ENCODE measurements around the gene TUBGCP3. TPM values are rescaled to one million over a fixed set of nuclear protein-coding genes. Genes with fewer than 3 reads are reported as not detected.
A peak's percentile ranks its signal among the peaks of the same experiment; 100 is the strongest.

TUBGCP3 gene
- total and polyA plus RNA-seq, 2 donors, result 16.3 TPM

DNA sequence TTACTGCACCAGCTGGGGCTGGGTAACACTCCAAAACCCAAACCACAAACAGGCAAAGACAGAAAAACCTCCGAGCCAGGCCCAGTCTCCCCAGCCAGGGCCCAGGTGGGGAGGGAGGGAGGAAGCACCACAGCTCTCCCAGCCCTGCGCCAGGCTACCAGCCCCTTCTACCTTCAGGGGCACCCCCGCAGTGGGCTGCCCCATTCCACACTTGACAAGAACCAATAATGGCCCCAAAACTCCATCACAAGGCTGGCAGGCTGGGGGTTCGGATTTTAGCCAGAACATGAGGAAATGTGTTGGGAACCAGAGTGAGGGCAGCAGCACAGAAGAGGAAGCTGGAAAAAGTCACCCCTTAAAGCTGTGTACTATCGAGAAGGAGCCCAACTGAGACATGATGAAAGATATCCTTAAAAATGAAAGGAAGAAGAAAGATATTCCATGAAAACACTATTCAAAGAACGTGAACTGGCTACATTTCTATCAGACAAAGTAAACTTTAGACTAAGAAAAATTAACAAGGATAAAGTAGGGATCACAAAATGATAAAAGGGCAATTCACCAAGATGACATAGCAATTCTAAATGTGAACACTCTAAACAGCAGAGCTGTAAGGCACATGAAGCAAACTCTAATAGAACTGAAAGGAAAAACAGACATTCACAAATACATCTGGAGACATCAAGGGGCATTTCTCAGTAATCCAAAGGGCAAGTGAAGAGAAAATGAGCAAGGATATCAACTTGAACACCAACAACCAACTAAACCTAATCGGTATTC lies 12.9 kb downstream of the TUBGCP3 start:
- no peaks in the 10 kb centered on the region for H3K27me3 ChIP-seq (ENCODE audit: control insufficient read depth in 2 of 2, insufficient read depth in 1 of 2, low read length in 1 of 2)
- peak overlapping the region; percentile 65 to 69 for H3K27ac ChIP-seq (ENCODE audit: low read depth in 1 of 2, low read length in 1 of 2)
- H3K4me3 ChIP-seq (ENCODE audit: low read length in 2 of 2), result no peak overlapping the region
- DNase-seq (ENCODE audit: low read depth in 6 of 9, low spot score in 9 of 9), result peak in 3 of 9 donors; percentile 18 to 55 (median 26)
- 28% methylated on average over 7 of the region's 7 CpGs for WGBS
- H3K4me1 ChIP-seq (ENCODE audit: control insufficient read depth in 2 of 2, insufficient read depth in 2 of 2, low read length in 2 of 2), result peaks cover 13 to 17% of the 10 kb centered on the region in 2 donors
- H3K36me3 ChIP-seq (ENCODE audit: control insufficient read depth in 2 of 2, insufficient read depth in 2 of 2, low read length in 1 of 2), result no peaks in the 10 kb centered on the region
- H3K9me3 ChIP-seq (ENCODE audit: control insufficient read depth in 2 of 2, insufficient read depth in 1 of 2, low read length in 1 of 2), result no peaks in the 10 kb centered on the region

DNA sequence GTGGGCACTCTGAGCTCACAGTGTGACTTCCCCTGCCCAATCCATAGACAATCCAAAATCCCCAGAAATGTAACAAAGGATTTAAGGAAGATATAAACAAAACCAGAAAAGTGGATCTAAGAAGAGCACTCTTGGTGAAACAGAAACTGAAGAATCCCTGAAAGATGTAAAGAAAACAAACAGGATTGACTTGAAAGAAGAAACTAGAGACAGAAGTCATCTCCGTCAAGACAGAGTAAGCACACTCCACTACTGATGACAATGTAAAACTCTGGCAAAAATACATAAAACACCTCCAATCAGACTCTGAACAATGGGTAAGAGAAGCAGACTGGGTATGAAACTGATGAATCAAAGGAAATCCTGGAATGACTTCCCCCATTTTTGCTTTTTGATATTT lies 13.5 kb downstream of the TUBGCP3 start:
- peak overlapping the region; percentile 65 to 69 for H3K27ac ChIP-seq (ENCODE audit: low read depth in 1 of 2, low read length in 1 of 2)
- WGBS, result 44% methylated on average over 1 of the region's 1 CpG
- peak in 1 of 9 donors; percentile 17 for DNase-seq (ENCODE audit: low read depth in 6 of 9, low spot score in 9 of 9)
- no peak overlapping the region for H3K4me3 ChIP-seq (ENCODE audit: low read length in 2 of 2)
- no peaks in the 10 kb centered on the region for H3K9me3 ChIP-seq (ENCODE audit: control insufficient read depth in 2 of 2, insufficient read depth in 1 of 2, low read length in 1 of 2)
- H3K27me3 ChIP-seq (ENCODE audit: control insufficient read depth in 2 of 2, insufficient read depth in 1 of 2, low read length in 1 of 2), result no peaks in the 10 kb centered on the region
- no peaks in the 10 kb centered on the region for H3K36me3 ChIP-seq (ENCODE audit: control insufficient read depth in 2 of 2, insufficient read depth in 2 of 2, low read length in 1 of 2)
- peaks cover 13 to 17% of the 10 kb centered on the region in 2 donors for H3K4me1 ChIP-seq (ENCODE audit: control insufficient read depth in 2 of 2, insufficient read depth in 2 of 2, low read length in 2 of 2)

DNA sequence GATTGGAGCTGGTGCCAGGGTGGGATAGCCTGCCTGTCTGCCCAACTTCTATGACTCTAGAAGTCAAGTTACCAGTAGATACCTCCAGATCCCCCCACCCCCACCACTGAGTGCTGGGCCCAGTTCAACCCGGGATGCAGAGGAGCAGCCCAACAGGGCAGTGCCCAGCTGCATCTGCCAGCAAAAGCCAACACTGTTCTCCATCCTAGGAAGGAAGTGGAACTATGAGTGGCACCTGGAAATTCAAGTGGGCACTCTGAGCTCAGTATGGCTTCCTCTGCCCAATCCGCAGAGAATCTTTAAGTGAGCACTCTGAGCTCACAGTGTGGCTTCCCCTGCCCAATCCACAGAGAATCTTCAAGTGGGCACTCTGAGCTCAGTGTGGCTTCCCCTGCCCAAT lies 14.2 kb downstream of the TUBGCP3 start:
- H3K4me1 ChIP-seq (ENCODE audit: control insufficient read depth in 2 of 2, insufficient read depth in 2 of 2, low read length in 2 of 2), result peaks cover 13 to 17% of the 10 kb centered on the region in 2 donors
- H3K36me3 ChIP-seq (ENCODE audit: control insufficient read depth in 2 of 2, insufficient read depth in 2 of 2, low read length in 1 of 2), result peaks cover 4 to 5% of the 10 kb centered on the region in 2 donors
- H3K27ac ChIP-seq (ENCODE audit: low read depth in 1 of 2, low read length in 1 of 2), result no peak overlapping the region
- no peaks in the 10 kb centered on the region for H3K27me3 ChIP-seq (ENCODE audit: control insufficient read depth in 2 of 2, insufficient read depth in 1 of 2, low read length in 1 of 2)
- 94% methylated on average over 2 of the region's 2 CpGs for WGBS
- no peak overlapping the region for H3K4me3 ChIP-seq (ENCODE audit: low read length in 2 of 2)
- no peaks in the 10 kb centered on the region for H3K9me3 ChIP-seq (ENCODE audit: control insufficient read depth in 2 of 2, insufficient read depth in 1 of 2, low read length in 1 of 2)
- no peak for DNase-seq (ENCODE audit: low read depth in 6 of 9, low spot score in 9 of 9)

DNA sequence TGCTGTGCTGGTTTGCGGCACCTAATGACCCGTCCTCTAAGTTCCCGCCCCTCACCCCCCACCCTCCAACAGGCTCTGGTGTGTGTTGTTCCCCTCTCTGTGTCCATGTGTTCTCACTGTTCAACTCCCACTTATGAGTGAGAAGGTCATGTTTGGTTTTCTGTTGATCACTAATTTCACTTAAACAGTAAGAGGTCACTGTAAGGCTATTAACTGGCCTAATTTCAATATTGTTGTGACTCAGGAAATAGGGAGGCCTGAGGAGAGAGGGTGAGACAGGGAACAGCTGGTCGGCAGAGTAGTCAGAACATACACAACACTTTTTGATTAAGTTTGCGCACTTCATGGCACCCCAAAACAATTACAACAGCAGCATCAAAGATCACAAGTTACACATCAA lies 15.6 kb downstream of the TUBGCP3 start:
- DNase-seq (ENCODE audit: low read depth in 6 of 9, low spot score in 9 of 9), result no peak
- H3K9me3 ChIP-seq (ENCODE audit: control insufficient read depth in 2 of 2, insufficient read depth in 1 of 2, low read length in 1 of 2), result no peaks in the 10 kb centered on the region
- H3K27me3 ChIP-seq (ENCODE audit: control insufficient read depth in 2 of 2, insufficient read depth in 1 of 2, low read length in 1 of 2), result no peaks in the 10 kb centered on the region
- no peak overlapping the region for H3K27ac ChIP-seq (ENCODE audit: low read depth in 1 of 2, low read length in 1 of 2)
- H3K36me3 ChIP-seq (ENCODE audit: control insufficient read depth in 2 of 2, insufficient read depth in 2 of 2, low read length in 1 of 2), result peaks cover 16 to 18% of the 10 kb centered on the region in 2 donors
- 98% methylated on average over 5 of the region's 5 CpGs for WGBS
- no peak overlapping the region for H3K4me3 ChIP-seq (ENCODE audit: low read length in 2 of 2)
- peaks cover 13 to 17% of the 10 kb centered on the region in 2 donors for H3K4me1 ChIP-seq (ENCODE audit: control insufficient read depth in 2 of 2, insufficient read depth in 2 of 2, low read length in 2 of 2)

DNA sequence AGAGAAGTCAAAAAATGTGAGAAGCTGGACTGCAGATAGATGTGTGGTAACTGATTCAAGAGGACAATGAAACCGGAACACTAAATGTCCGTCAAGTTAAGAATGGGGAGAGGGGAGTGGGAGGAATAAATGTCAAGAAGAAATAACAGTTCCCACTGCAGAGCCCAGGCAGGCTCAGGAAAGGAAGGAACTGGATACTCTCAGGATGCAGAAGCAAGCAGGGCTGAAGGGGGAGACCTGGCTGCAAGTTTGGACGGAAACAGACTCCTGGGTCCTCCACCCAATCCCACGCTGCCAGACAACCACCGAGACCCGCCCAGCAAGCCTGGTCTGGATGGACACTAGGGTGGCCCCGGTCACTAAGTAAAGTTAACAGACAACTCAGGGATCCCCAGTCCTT lies 18.1 kb downstream of the TUBGCP3 start:
- no peaks in the 10 kb centered on the region for H3K9me3 ChIP-seq (ENCODE audit: control insufficient read depth in 2 of 2, insufficient read depth in 1 of 2, low read length in 1 of 2)
- H3K27ac ChIP-seq (ENCODE audit: low read depth in 1 of 2, low read length in 1 of 2), result no peak overlapping the region
- H3K27me3 ChIP-seq (ENCODE audit: control insufficient read depth in 2 of 2, insufficient read depth in 1 of 2, low read length in 1 of 2), result no peaks in the 10 kb centered on the region
- 89% methylated on average over 7 of the region's 7 CpGs for WGBS
- no peak for DNase-seq (ENCODE audit: low read depth in 6 of 9, low spot score in 9 of 9)
- peaks cover 21 to 26% of the 10 kb centered on the region in 2 donors for H3K36me3 ChIP-seq (ENCODE audit: control insufficient read depth in 2 of 2, insufficient read depth in 2 of 2, low read length in 1 of 2)
- H3K4me1 ChIP-seq (ENCODE audit: control insufficient read depth in 2 of 2, insufficient read depth in 2 of 2, low read length in 2 of 2), result peaks cover 7 to 14% of the 10 kb centered on the region in 2 donors
- H3K4me3 ChIP-seq (ENCODE audit: low read length in 2 of 2), result no peak overlapping the region

DNA sequence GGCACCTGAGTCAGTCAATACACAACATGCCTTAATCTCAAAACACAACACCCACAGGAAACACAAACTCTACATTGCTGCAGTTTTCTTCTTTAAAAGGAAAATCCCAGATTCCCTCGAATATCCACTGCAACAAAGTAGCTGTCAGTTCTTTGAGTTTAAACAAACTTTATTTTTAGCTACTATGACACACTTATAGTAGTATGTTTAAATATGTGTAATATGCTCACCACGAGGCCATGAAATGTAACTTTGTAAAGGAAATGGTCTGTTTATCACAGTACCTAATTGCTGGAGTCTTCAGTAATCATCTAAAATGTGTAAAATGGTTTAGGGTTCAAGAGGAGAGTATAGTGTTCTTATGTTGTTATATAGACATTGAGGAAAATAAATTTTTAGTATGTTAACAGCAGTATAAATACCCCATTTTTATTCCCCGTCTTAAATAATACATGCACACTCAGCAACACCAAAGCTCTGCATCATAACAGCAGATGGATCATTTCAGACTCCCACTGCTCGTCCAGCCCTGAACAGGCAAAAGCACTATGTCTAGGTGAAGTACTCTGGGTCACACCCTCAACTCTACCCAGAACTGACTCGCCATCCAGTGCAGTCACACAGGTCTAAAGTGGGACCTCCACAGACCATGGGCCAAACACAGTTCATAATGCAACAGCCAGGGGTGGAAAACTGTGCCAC lies 20.6 kb downstream of the TUBGCP3 start:
- Histone ChIP-seq H3K27me3 (ENCODE audit: control insufficient read depth in 2 of 2, insufficient read depth in 1 of 2, low read length in 1 of 2) (no peaks in the 10 kb centered on the region), H3K4me3 (ENCODE audit: low read length in 2 of 2) (no peak overlapping the region), H3K9me3 (ENCODE audit: control insufficient read depth in 2 of 2, insufficient read depth in 1 of 2, low read length in 1 of 2) (no peaks in the 10 kb centered on the region), H3K27ac (ENCODE audit: low read depth in 1 of 2, low read length in 1 of 2) (no peak overlapping the region), H3K4me1 (ENCODE audit: control insufficient read depth in 2 of 2, insufficient read depth in 2 of 2, low read length in 2 of 2) (no peaks in the 10 kb centered on the region), H3K36me3 (ENCODE audit: control insufficient read depth in 2 of 2, insufficient read depth in 2 of 2, low read length in 1 of 2) (peaks cover 29 to 39% of the 10 kb centered on the region in 2 donors)
- no peak for DNase-seq (ENCODE audit: low read depth in 6 of 9, low spot score in 9 of 9)
- 96% methylated on average over 5 of the region's 5 CpGs for WGBS

DNA sequence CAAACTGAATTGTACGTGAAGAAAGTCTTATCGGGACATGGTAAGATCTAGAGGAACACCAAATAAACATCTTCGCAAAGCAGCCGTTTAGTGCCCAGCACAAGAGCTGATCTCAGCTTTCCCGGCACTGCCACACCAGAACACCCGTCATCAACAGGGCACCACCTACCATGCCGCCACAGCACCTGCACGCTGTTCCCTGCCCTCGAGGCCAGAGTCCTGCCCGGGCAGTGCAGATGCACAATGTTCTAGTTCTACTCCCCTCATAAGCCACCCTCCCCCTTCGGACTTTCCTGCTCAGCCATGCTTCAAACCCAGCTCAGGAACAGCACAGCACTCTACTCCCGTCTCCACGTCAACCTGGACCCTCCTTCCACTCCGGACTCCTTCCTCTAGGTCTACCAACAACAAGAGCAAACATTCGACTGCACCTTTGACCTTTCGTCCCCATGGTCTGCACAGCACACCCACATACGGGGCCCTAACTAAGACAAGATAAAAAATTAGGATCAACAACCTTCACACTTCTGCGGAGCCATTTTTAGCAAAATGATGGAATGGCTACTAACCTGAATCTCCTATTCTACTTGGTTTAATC lies 25.1 kb downstream of the TUBGCP3 start:
- 95% methylated on average over 18 of the region's 18 CpGs for WGBS
- H3K4me3 ChIP-seq (ENCODE audit: low read length in 2 of 2), result no peak overlapping the region

DNA sequence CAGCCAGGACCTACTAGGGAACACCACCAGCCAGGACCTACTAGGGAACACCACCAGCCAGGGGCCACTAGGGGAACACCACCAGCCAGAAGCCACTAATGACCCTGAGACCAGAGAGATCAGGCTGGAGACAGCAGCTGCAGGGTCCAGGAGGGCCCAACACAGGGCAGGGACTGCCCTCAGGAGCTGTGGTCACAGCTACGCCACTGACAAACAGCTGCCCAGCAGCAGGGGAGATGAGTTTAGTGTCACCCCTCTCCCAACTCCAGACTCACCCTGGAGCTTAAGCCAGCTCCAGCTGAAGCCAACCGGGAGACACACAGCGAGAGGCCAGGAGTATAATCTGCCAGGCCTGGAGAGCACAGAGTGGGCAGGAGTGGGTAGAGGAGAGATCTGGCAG lies 25.7 kb downstream of the TUBGCP3 start:
- no peak overlapping the region for H3K27ac ChIP-seq (ENCODE audit: low read depth in 1 of 2, low read length in 1 of 2)
- WGBS, result 98% methylated on average over 3 of the region's 3 CpGs
- H3K4me1 ChIP-seq (ENCODE audit: control insufficient read depth in 2 of 2, insufficient read depth in 2 of 2, low read length in 2 of 2), result no peaks in the 10 kb centered on the region
- H3K27me3 ChIP-seq (ENCODE audit: control insufficient read depth in 2 of 2, insufficient read depth in 1 of 2, low read length in 1 of 2), result no peaks in the 10 kb centered on the region
- H3K9me3 ChIP-seq (ENCODE audit: control insufficient read depth in 2 of 2, insufficient read depth in 1 of 2, low read length in 1 of 2), result no peaks in the 10 kb centered on the region
- peaks cover 28 to 45% of the 10 kb centered on the region in 2 donors for H3K36me3 ChIP-seq (ENCODE audit: control insufficient read depth in 2 of 2, insufficient read depth in 2 of 2, low read length in 1 of 2)
- no peak for DNase-seq (ENCODE audit: low read depth in 6 of 9, low spot score in 9 of 9)
- no peak overlapping the region for H3K4me3 ChIP-seq (ENCODE audit: low read length in 2 of 2)

More for the DNA sequence above, 25.1 kb downstream of the TUBGCP3 start:
- H3K27ac ChIP-seq (ENCODE audit: low read depth in 1 of 2, low read length in 1 of 2), result no peak overlapping the region
- H3K9me3 ChIP-seq (ENCODE audit: control insufficient read depth in 2 of 2, insufficient read depth in 1 of 2, low read length in 1 of 2), result no peaks in the 10 kb centered on the region
- no peaks in the 10 kb centered on the region for H3K4me1 ChIP-seq (ENCODE audit: control insufficient read depth in 2 of 2, insufficient read depth in 2 of 2, low read length in 2 of 2)
- no peak for DNase-seq (ENCODE audit: low read depth in 6 of 9, low spot score in 9 of 9)
- peaks cover 30 to 43% of the 10 kb centered on the region in 2 donors for H3K36me3 ChIP-seq (ENCODE audit: control insufficient read depth in 2 of 2, insufficient read depth in 2 of 2, low read length in 1 of 2)
- no peaks in the 10 kb centered on the region for H3K27me3 ChIP-seq (ENCODE audit: control insufficient read depth in 2 of 2, insufficient read depth in 1 of 2, low read length in 1 of 2)

DNA sequence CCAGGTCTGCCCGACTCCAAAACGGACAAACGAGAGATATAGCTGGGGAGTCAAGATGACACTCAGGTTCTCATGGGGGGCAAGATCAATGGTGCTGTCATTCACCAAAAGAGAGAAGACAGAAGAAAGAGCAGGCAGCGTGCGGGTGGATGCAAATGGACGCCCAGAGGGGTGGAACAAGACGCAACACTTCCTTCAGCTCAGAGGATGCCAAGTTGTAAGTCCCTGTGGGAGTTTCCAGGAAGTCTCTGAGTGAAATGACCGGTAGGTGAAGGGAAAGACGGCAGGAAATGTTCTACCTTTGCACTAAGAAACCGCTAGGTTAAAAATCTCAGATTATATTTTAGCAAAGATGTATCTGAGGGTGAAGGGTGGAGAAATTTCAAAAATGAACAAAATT lies 26.5 kb downstream of the TUBGCP3 start:
- Histone ChIP-seq H3K27me3 (ENCODE audit: control insufficient read depth in 2 of 2, insufficient read depth in 1 of 2, low read length in 1 of 2) (no peaks in the 10 kb centered on the region), H3K4me1 (ENCODE audit: control insufficient read depth in 2 of 2, insufficient read depth in 2 of 2, low read length in 2 of 2) (no peaks in the 10 kb centered on the region), H3K4me3 (ENCODE audit: low read length in 2 of 2) (no peak overlapping the region), H3K9me3 (ENCODE audit: control insufficient read depth in 2 of 2, insufficient read depth in 1 of 2, low read length in 1 of 2) (no peaks in the 10 kb centered on the region), H3K27ac (ENCODE audit: low read depth in 1 of 2, low read length in 1 of 2) (no peak overlapping the region), H3K36me3 (ENCODE audit: control insufficient read depth in 2 of 2, insufficient read depth in 2 of 2, low read length in 1 of 2) (peaks cover 28 to 45% of the 10 kb centered on the region in 2 donors)
- no peak for DNase-seq (ENCODE audit: low read depth in 6 of 9, low spot score in 9 of 9)
- WGBS, result 93% methylated on average over 10 of the region's 10 CpGs
